ENCODE measurements around the gene SPTLC3.

Gene SPTLC3

DNA sequence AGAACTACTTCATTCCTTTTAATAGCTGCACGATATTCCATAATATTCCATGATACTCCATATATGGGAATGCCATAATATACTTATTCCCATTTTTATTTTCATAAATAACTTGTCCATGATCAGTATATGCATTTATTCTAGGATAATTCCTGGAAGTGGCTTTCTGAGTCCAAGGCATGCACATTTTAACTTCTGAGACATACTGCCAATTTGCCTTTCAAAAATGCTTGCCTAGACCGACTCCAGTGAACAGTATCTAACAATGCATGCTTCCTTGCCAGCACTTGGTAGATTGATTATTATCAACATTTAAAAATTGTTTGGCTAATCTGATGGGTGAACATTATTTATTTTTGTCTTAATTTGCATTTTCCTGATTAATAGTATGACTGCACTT is 54.0 kb downstream of the SPTLC3 start:
- FAIRE-seq (no peak), DNase-seq (ENCODE audit: insufficient read length, low spot score) (no peak)
- no peak for TF ChIP-seq POLR2A (IDR thresholded peaks at IDR 0.05; ENCODE audit: low read depth, low read length)

DNA sequence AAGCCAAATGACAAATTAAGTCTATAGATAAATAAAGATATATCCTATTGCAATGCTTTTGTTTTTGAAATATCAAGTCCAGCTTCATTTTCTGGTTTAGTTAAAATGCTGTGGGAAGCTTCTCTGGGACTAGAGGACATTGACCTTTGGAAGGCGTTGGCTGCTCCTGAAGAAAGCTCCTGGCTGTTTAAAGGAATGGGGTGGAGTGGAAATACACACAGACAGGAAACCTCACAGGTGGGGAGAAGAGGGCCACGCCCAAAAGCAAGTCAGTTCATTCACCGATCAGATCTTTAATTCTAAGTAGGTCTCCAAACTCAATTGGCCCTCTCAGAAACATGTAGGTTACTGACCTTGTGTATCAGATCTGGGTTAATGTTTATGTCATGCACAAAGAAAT is 59.6 kb downstream of the SPTLC3 start:
- FAIRE-seq (no peak), DNase-seq (ENCODE audit: insufficient read length, low spot score) (no peak)
- no peak for TF ChIP-seq POLR2A (IDR thresholded peaks at IDR 0.05; ENCODE audit: low read depth, low read length)

DNA sequence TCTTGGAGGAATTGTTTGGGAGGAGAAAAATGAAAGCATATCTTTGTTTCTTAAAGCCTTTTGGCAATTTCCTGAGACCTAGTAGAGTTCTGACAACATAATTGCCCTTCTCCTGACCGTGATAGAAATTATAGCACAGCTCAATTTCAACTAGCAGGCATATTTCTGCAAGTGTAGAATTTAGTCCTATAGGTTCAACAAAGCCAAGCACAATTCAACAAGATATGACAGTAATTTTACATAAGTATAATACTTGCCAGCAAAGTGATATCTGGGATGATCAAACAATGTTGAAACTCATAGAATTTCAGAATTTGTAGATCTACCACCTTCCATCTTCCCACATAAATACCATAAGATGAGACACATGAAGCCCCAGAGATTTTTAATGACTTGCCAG is 73.1 kb downstream of the SPTLC3 start:
- no peak for DNase-seq (ENCODE audit: insufficient read length, low spot score)
- no peak for FAIRE-seq
- TF ChIP-seq POLR2A (IDR thresholded peaks at IDR 0.05; ENCODE audit: low read depth, low read length), result no peak

DNA sequence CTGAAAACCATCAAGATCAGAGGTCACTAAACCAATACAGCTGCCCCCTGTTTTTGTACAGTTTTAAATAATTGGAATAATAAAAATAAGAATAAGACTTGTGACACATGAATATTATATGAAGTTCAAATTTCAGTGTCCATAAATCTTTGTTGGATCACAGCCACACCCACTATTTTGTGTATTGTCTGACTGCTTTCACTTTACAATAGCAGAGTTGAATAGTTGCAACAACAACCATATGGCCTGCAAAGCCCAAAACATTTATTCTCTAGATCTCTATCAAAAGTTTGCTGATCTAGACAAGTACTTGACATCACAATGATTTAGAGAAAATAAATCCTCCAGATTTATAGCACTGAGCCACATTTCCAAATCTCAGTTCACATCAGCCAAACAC is 73.6 kb downstream of the SPTLC3 start:
- no peak for FAIRE-seq
- DNase-seq (ENCODE audit: insufficient read length, low spot score), result no peak
- TF ChIP-seq POLR2A (IDR thresholded peaks at IDR 0.05; ENCODE audit: low read depth, low read length), result no peak

DNA sequence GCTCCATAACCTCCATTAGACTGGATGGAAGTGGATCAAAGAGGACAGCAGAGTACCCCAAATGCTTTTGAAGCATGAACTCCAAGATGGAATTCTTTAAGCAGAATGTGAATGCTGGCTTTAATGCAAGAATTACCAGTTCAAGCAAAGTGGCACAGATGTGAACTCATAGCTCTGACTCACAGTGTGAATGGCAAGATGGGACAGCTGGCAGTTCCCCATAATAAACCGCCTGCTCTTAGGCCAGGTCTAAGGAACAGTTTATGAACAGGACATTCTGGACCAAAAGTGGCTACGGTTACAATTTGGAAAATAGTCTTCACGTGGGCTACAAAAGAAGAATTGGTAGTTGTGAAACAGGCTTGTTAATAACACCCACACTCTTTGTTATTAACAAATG is 76.5 kb downstream of the SPTLC3 start:
- no peak for DNase-seq (ENCODE audit: insufficient read length, low spot score)
- FAIRE-seq, result no peak
- no peak for TF ChIP-seq POLR2A (IDR thresholded peaks at IDR 0.05; ENCODE audit: low read depth, low read length)

DNA sequence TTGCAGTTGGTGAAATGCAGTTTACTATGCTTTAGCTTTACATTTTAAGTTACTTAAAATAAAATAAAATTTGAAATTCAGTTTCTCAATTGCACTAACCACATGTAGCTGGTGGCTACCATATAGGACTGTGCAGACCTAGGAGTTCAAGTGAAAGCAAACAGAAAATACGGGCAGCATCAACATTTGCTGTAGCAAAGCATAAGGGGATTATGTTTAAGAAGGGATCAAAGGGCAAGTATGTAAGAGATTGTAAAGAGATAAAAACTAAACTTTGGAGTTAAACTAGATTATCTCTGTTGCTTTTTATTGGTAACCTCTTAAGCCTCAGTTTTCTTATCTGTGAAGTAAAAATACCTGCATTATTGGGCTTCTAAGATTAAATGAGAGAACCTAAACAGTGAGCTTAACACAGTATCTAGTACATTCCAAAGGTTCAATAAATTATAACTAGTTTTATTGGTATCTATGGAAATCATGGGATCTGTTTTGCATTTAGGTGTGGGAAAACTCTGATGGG is 81.2 kb downstream of the SPTLC3 start:
- DNase-seq (ENCODE audit: insufficient read length, low spot score), result no peak
- TF ChIP-seq POLR2A (IDR thresholded peaks at IDR 0.05; ENCODE audit: low read depth, low read length), result no peak
- no peak for FAIRE-seq

DNA sequence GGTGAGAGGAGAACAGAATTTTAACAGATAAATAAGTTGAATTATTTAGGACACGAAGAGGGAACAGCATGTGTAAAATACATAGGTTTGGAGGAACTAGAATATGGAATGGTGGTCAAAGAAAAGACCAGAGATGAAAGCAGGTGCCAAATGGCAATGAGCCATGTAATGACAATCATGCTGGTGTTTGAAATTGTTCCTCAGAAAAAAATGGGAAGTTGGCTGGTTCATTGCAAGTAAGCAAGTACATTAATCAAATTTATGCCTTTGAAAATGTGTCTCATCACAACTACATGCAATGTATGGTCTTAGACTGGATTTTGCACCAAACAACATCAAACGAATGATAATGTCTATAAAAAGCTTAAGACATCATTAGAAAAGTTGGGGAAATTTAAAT is 83.3 kb downstream of the SPTLC3 start:
- no peak for FAIRE-seq
- no peak for TF ChIP-seq POLR2A (IDR thresholded peaks at IDR 0.05; ENCODE audit: low read depth, low read length)

DNA sequence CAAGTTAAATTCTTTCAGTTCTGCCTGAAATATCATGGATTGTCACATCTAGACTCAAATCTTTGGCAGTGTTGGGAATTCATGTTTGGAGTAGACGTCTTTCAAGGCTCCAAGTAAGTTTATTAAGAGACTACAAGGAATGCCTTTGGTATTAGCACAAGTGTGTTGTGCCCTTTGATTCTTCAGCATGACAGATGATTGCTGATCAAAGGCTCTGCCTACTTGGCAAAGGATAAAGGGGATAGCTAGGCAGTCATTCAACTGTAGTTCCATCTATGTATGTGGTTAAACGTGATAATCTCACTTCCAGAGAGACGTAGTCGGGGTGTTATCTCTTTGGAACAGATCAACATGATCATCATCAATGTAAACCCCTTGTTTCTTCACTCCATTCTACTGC is 86.2 kb downstream of the SPTLC3 start:
- no peak for FAIRE-seq
- DNase-seq (ENCODE audit: insufficient read length, low spot score), result no peak
- no peak for TF ChIP-seq POLR2A (IDR thresholded peaks at IDR 0.05; ENCODE audit: low read depth, low read length)

More for the DNA sequence above, 83.3 kb downstream of the SPTLC3 start:
- no peak for DNase-seq (ENCODE audit: insufficient read length, low spot score)

DNA sequence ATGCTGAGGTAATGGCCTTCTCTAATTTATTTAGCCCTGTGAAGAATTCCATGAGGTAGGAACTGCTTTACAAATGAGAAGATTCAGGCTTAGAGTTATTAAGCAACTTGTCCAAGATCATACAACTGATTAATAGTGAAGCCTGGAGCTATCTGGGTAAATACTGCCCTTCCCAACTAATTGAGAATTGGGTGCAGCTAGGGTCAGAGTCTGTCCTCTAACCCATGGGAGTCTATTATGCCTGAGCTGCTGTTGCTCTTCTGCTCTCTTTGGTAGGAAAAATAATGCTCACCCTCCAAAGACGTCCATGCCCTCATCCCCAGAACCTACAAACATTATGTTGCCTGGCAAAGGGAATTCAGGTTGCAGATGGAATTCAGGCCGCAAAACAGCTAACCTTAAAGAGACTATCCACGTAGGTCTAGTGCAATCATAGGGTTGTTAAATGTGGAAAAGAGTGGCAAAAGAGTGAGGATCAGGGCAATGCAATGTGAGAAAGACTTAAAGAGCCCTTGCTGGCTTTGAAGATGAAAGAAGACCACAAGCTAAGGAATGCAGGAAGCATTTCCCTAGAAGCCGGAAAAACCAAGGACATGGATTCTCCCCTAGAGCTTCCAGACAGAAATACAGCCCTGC is 90.1 kb downstream of the SPTLC3 start:
- no peak for DNase-seq (ENCODE audit: insufficient read length, low spot score)
- TF ChIP-seq POLR2A (IDR thresholded peaks at IDR 0.05; ENCODE audit: low read depth, low read length), result no peak
- FAIRE-seq, result no peak

DNA sequence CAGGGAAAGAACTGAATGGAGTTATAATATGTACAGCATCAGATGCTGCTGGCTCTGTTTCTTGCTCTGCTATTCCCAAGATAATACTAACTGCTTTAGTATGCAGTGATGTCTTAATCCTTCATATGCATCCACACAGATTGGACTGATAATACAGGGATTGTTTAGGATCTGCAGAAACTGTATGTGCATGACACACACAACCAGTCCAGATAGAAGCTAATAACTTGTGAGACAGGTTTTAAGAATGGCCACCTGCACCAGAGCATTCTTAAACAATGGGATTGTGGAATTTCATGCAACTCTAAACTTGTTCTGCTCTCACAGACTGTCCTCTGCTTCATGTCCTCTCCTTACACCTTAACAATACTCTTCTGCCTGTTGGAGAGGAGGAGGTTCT is 90.9 kb downstream of the SPTLC3 start:
- no peak for FAIRE-seq
- TF ChIP-seq POLR2A (IDR thresholded peaks at IDR 0.05; ENCODE audit: low read depth, low read length), result no peak
- DNase-seq (ENCODE audit: insufficient read length, low spot score), result no peak

DNA sequence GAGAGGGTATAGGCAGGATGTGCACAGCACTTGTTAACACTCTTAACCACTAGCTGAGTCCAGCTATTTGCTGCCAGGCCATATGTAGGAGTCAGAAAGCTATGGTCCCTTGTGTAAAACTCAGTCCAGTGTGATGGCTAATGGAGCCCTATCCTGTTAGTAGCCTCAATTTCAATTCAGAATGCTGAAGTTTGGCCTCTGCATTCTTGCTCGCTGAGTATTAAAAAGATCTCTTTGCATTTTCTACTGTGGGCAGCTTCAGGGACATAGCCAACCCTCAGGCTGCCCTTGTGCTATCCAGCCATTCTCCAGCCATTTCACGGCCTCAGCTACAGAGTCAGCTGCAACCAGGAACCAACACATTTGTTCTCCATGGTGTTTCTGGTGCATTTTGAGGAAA is 92.5 kb downstream of the SPTLC3 start:
- TF ChIP-seq POLR2A (IDR thresholded peaks at IDR 0.05; ENCODE audit: low read depth, low read length), result no peak
- DNase-seq (ENCODE audit: insufficient read length, low spot score), result no peak
- no peak for FAIRE-seq

DNA sequence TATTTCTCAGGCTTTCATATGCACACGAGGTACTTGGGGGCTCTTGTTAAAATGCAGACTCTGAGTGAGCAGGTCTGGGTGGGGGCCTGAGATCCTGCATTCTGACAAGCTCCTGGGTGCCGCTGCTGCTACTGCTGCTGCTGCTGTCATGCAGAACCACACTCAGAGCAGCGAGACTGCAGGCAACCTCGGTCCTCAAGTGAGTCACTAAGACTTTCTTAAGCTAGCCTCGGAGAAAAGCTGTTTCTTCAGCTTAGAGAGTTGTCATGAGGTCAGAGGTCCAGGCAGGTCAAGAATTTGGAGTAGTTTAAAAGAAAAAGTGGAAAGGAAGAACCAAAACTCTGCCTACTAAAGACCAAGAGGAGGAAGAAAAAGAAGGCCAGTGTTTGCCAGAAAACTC is 92.9 kb downstream of the SPTLC3 start:
- no peak for TF ChIP-seq POLR2A (IDR thresholded peaks at IDR 0.05; ENCODE audit: low read depth, low read length)
- DNase-seq (ENCODE audit: insufficient read length, low spot score) (peak; percentile 36), FAIRE-seq (peak; percentile 69)

DNA sequence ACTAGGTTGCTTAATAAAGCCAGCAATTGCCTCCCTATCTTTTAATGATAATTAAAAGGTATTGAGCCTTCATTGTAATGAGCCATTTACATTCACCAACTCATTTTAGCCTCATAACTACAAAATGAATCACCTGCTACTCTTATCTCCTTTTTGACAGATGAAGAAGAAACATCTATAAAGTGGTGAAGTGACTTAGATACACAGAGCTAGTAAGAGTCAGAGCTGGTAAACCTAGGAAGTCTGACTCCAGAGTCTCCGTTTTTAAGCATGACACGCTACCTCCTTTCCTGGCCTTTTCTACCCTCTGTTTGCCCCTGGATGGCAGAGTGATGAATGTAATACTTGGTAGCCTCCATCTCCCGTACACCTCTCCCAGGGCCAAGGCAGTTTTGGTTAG is 93.5 kb downstream of the SPTLC3 start:
- FAIRE-seq (no peak), DNase-seq (ENCODE audit: insufficient read length, low spot score) (no peak)
- no peak for TF ChIP-seq POLR2A (IDR thresholded peaks at IDR 0.05; ENCODE audit: low read depth, low read length)

DNA sequence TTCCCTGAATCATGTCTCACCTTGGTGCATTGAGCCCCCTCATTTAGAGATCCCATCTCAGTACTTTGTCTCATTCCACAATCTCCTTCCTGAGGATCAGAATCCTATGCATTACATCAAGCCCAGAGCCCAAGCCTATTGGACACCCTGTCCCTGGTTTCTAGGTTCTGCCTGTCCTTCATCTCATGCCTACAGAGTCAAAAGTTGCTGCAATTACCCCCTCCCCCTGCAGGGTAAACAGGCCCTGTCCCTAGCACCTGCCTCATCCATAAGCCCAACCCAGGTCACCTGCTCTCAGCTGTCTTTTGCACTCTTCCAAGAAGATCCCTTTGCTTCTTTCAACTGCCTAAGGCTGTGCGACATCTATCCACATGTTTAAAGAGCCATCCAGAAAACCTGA is 93.9 kb downstream of the SPTLC3 start:
- no peak for TF ChIP-seq POLR2A (IDR thresholded peaks at IDR 0.05; ENCODE audit: low read depth, low read length)
- DNase-seq (ENCODE audit: insufficient read length, low spot score), result no peak
- FAIRE-seq, result no peak

DNA sequence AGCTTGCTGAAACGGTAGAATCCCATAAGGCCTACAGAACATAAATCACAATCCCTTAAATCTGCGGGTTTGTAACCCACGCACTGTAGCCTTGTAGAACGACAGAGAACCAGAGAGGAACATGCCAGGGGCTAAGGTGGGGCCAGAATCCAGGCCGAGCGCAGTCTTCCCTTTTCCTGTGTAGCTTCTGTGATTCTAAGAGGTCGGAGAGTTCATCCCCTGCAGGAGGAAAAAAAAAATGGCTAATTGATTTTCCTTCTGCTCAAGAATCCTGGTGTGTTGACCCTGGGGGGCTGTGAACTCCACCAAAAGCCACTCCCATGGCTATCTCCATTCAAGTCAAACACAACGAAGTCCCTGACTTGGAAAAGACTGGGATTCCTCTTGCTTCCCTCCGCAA is 96.3 kb downstream of the SPTLC3 start:
- DNase-seq (ENCODE audit: insufficient read length, low spot score) (no peak), FAIRE-seq (no peak)
- TF ChIP-seq POLR2A (IDR thresholded peaks at IDR 0.05; ENCODE audit: low read depth, low read length), result no peak
